Duodenal mucosa (tissue), 2 donors: Measurements from ENCODE around the gene SIX2.
"Not testable (repeated sequence)": the region's sequence is repeated elsewhere in the genome, so short reads cannot be mapped to it uniquely, and the experiment has no call there.

Experiments
- H3K27ac ChIP-seq: one replicate; pipeline ENCODE4 v1.7.0; 2013; ENCODE audit warnings: low read depth, low read length
- H3K27me3 ChIP-seq, 2 donors: one replicate each; pipeline ENCODE4 v1.7.0; 2013; ENCODE audit warnings: low read length in 2 of 2, control low read depth in 1 of 2; ENCODE audit not compliant: insufficient read depth in 2 of 2, control insufficient read depth in 1 of 2
- H3K36me3 ChIP-seq, 2 donors: one replicate each; pipeline ENCODE4 v1.7.0; 2013; ENCODE audit warnings: low read length in 2 of 2, control low read depth in 1 of 2; ENCODE audit not compliant: insufficient read depth in 2 of 2, control insufficient read depth in 1 of 2
- H3K4me1 ChIP-seq, 2 donors: one replicate each; pipeline ENCODE4 v1.7.0; 2013; ENCODE audit warnings: low read length in 2 of 2, control low read depth in 1 of 2; ENCODE audit not compliant: insufficient read depth in 2 of 2, control insufficient read depth in 1 of 2
- H3K4me3 ChIP-seq, 2 donors: one replicate each; pipeline ENCODE4 v1.7.0; 2013; ENCODE audit warnings: low read length in 2 of 2, low read depth in 1 of 2
- H3K9ac ChIP-seq, 2 donors: one replicate each; pipeline ENCODE4 v1.7.0; 2013; ENCODE audit warnings: low read length in 2 of 2, low read depth in 1 of 2
- H3K9me3 ChIP-seq, 2 donors: one replicate each; pipeline ENCODE4 v1.7.0; 2013; ENCODE audit warnings: low read length in 2 of 2, control low read depth in 1 of 2; ENCODE audit not compliant: control insufficient read depth in 1 of 2

The SIX2 gene

GRCh38 chr2:45042401-45042800, 33.1 kb upstream of the SIX2 start:
- Histone ChIP-seq H3K27ac (no peak overlapping the region), H3K27me3 (peaks cover 0 to 5% of the 10 kb centered on the region in 2 donors), H3K36me3 (no peaks in the 10 kb centered on the region), H3K9ac (no peak overlapping the region), H3K4me1 (no peaks in the 10 kb centered on the region), H3K4me3 (no peak overlapping the region), H3K9me3 (no peaks in the 10 kb centered on the region)

- no peak overlapping the region for H3K9ac ChIP-seq
- no peaks in the 10 kb centered on the region for H3K4me1 ChIP-seq
- peaks cover 0 to 5% of the 10 kb centered on the region in 2 donors for H3K27me3 ChIP-seq
- no peaks in the 10 kb centered on the region for H3K9me3 ChIP-seq
- no peak overlapping the region for H3K4me3 ChIP-seq
- H3K27ac ChIP-seq = no peak overlapping the region
- no peaks in the 10 kb centered on the region for H3K36me3 ChIP-seq
These were observed 31.5 kb upstream of the SIX2 start for GRCh38 chr2:45040786-45041185.

- H3K27ac ChIP-seq, H3K27me3 ChIP-seq, H3K4me3 ChIP-seq, H3K9ac ChIP-seq, H3K36me3 ChIP-seq, H3K9me3 ChIP-seq, H3K4me1 ChIP-seq: not testable (repeated sequence)
These were observed 30.6 kb upstream of the SIX2 start for GRCh38 chr2:45039804-45040203.

GRCh38 chr2:45038861-45039260, 29.6 kb upstream of the SIX2 start:
- H3K36me3 ChIP-seq, H3K9me3 ChIP-seq, H3K4me3 ChIP-seq, H3K27ac ChIP-seq, H3K4me1 ChIP-seq, H3K9ac ChIP-seq, H3K27me3 ChIP-seq: not testable (repeated sequence)

- Histone ChIP-seq H3K36me3 (no peaks in the 10 kb centered on the region), H3K27ac (no peak overlapping the region), H3K9me3 (no peaks in the 10 kb centered on the region), H3K4me1 (no peaks in the 10 kb centered on the region), H3K4me3 (no peak overlapping the region), H3K9ac (no peak overlapping the region), H3K27me3 (peaks cover 0 to 7% of the 10 kb centered on the region in 2 donors)
These were observed 24.1 kb upstream of the SIX2 start for GRCh38 chr2:45033302-45033701.

GRCh38 chr2:45031028-45031427, 21.8 kb upstream of the SIX2 start:
- H3K4me3 ChIP-seq = no peak overlapping the region
- peaks cover 0 to 7% of the 10 kb centered on the region in 2 donors for H3K27me3 ChIP-seq
- H3K36me3 ChIP-seq = no peaks in the 10 kb centered on the region
- no peaks in the 10 kb centered on the region for H3K9me3 ChIP-seq
- H3K4me1 ChIP-seq = no peaks in the 10 kb centered on the region
- H3K9ac ChIP-seq = no peak overlapping the region
- no peak overlapping the region for H3K27ac ChIP-seq

- no peak overlapping the region for H3K27ac ChIP-seq
- H3K4me1 ChIP-seq = no peaks in the 10 kb centered on the region
- H3K4me3 ChIP-seq = no peak overlapping the region
- no peak overlapping the region for H3K9ac ChIP-seq
- H3K9me3 ChIP-seq = no peaks in the 10 kb centered on the region
- H3K36me3 ChIP-seq = no peaks in the 10 kb centered on the region
- peaks cover 2 to 7% of the 10 kb centered on the region in 2 donors for H3K27me3 ChIP-seq
These were observed 21.3 kb upstream of the SIX2 start for GRCh38 chr2:45030553-45030952.

- Histone ChIP-seq H3K9ac (no peak overlapping the region), H3K27ac (no peak overlapping the region), H3K4me1 (no peaks in the 10 kb centered on the region), H3K4me3 (no peak overlapping the region), H3K36me3 (no peaks in the 10 kb centered on the region), H3K27me3 (peaks cover 3 to 7% of the 10 kb centered on the region in 2 donors), H3K9me3 (no peaks in the 10 kb centered on the region)
These were observed 20.0 kb upstream of the SIX2 start for GRCh38 chr2:45029215-45029614.

GRCh38 chr2:45028276-45028675, 19.0 kb upstream of the SIX2 start:
- Histone ChIP-seq H3K36me3 (no peaks in the 10 kb centered on the region), H3K27ac (no peak overlapping the region), H3K9me3 (no peaks in the 10 kb centered on the region)

GRCh38 chr2:45026924-45027450, 17.7 kb upstream of the SIX2 start:
- H3K27me3 ChIP-seq = peaks cover 5 to 7% of the 10 kb centered on the region in 2 donors
- H3K36me3 ChIP-seq = no peaks in the 10 kb centered on the region
- H3K9ac ChIP-seq = no peak overlapping the region
- no peaks in the 10 kb centered on the region for H3K4me1 ChIP-seq
- no peaks in the 10 kb centered on the region for H3K9me3 ChIP-seq
- no peak overlapping the region for H3K4me3 ChIP-seq
- H3K27ac ChIP-seq = no peak overlapping the region

More at GRCh38 chr2:45028276-45028675, 19.0 kb upstream of the SIX2 start:
- no peak overlapping the region for H3K4me3 ChIP-seq
- H3K9ac ChIP-seq = no peak overlapping the region
- H3K4me1 ChIP-seq = no peaks in the 10 kb centered on the region
- peaks cover 3 to 7% of the 10 kb centered on the region in 2 donors for H3K27me3 ChIP-seq
